Stimulated activated CD4-positive, alpha-beta T cell treated with anti-CD3 and anti-CD28 coated beads, TNF-alpha, amount 100 ng/mL, for 1 hour (primary cell): Measurements from ENCODE around the gene CNTNAP2.

Experiments
- DNase-seq, 3 donors: peaks; one replicate each; pipeline ENCODE4 v3.0.0-alpha.2; 2020; ENCODE audit warnings: low read depth in 3 of 3, low spot score in 1 of 3

Gene CNTNAP2

GRCh38 chr7:146661435-146661834 lies 544.8 kb downstream of the CNTNAP2 start:
- DNase-seq: no peak

DNA sequence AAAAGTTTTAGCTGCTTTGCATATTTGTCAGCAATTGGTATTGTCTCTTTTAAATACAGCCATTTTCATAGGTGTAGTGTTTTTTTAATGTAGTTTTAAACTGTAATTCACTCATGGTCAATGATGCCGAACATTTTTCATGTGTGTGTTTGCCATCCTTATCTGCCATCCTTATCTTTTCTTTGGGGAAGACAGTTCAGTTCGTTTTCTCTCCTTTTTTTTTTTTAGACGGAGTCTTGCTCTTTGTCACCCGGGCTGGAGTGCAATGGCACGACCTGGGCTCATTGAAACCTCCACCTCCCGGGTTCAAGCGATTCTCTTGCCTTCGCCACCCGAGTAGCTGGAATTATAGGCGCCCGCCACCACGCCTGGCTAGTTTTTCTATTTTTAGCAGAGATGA lies 545.3 kb downstream of the CNTNAP2 start:
- DNase-seq: no peak

DNA sequence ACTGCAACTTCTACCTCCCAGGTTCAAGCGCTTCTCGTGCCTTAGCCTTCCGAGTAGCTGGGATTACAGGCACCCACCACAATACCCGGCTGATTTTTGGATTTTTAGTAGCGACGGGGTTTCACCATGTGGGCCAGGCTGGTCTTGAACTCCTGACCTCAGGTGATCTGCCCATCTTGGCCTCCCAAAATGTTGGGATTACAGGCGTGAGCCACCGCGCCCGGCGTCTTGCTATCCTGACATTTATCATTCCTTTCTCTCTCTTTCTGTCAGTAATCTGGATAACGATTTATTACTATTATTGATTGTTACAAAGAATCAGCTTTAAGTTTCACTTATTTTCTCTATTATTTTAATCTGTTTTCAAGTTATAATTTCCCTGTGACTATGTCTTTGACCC lies 548.4 kb downstream of the CNTNAP2 start:
- no peak for DNase-seq

- no peak for DNase-seq
Measured at GRCh38 chr7:146670532-146670931, 553.9 kb downstream of the CNTNAP2 start.

DNA sequence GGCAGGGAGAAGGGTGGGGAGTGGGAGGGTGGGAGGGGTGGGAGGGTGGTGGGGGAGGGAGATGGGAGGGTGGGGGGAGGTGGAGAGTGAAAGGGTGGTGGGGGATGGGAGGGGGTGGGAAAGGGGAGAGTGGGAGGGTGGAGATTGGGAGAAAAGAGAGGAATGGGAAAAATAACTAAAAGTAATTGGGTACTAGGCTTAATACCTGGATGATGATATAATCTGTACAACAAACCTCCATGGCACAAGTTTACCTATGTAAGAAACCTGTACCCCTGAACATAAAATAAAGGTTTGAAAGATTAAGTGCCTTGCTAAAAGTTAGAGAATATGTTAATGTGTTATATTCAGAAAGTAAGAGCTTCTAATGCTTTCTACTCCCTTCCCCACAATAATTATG lies 564.9 kb downstream of the CNTNAP2 start:
- DNase-seq: no peak

GRCh38 chr7:146683439-146683838 lies 566.8 kb downstream of the CNTNAP2 start:
- no peak for DNase-seq

DNA sequence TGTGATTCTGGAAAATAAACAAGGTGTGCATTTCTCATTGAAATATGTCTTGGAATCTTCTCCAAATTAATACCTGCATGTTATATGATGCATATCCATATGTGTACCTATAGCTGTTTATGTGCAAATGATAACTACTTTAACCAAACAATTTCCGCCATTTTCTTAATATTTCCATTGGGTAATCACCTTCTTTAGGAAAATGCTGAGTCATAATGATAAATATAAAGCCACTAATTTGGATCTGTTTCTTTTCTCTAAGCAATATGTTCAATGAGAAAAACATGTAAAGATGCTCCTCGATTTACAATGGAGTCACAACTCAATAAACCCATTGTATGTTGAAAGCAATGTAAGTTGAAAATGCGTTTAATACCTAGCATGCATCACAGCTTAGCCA lies 574.4 kb downstream of the CNTNAP2 start:
- DNase-seq: no peak

DNA sequence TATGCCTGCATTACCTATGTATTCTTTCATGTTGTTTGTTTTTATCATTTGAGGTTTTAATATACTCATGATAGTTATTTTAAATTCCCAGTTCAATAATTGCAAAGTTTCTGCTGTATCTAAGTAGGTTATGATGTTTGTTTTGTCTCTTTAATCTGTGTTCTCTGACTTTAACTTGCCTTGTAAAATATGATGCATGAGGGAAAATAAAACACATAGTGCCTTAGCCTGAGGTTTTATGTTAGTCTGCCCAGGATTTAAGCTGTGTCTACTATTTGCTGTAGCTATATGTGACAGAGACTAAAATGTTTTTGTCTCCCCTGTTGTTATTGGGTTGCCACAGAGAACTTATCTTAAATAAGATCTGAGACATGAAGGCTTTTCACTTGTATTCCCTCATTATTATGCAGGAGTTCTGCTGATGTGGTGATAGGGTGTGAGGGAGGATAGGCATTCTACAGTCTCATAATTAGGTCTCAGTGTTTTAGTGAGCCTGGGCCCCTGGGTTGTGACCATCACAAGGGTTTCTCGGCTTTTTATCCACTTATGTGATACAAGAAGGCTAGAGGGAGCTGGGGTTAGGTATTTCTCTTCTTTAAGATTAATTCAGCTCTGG lies 582.5 kb downstream of the CNTNAP2 start:
- no peak for DNase-seq

DNA sequence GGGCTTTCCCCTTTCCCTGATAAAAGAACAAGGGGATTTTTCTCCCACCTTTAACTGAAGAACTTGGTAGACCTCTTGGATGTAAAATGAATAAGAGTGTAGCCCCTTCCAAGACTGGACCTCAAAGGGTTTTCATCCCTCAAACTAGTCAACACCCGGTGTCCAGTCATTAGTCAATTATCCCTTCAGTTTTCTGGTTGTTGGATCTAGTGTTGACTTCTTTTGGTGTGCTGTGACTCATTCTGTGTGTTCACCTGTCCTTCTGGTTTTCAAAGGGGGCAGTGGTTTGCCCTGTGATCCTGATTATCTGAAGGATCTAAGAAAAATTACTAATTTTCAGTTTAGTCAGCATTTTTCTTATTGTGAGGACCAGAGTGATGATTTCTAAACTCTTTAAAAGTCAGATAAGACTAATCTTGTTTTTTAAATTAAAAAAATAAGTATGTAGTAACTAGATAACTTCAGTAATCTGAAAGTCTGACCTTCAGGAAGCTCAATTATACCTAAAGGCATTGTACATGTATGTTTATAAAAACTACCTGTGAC lies 583.5 kb downstream of the CNTNAP2 start:
- no peak for DNase-seq

DNA sequence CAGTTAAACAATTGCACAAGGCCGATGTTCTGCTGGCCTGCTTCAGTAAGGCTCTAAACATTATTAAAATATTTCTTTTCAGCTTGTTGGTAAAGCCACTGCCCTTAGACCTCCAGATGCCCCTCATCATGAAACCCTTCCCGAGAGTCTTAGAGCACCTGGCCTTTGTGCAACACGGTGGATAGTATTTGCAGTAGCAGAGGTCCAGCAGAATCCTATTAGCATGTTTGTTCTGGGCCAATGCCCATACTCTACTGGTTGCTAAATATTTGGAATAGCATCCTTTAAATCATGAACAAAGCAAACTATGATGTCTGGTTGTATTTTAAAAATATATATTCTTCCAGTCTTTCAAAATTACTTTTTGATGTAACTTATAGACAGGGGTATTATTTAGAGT lies 584.6 kb downstream of the CNTNAP2 start:
- DNase-seq: no peak

DNA sequence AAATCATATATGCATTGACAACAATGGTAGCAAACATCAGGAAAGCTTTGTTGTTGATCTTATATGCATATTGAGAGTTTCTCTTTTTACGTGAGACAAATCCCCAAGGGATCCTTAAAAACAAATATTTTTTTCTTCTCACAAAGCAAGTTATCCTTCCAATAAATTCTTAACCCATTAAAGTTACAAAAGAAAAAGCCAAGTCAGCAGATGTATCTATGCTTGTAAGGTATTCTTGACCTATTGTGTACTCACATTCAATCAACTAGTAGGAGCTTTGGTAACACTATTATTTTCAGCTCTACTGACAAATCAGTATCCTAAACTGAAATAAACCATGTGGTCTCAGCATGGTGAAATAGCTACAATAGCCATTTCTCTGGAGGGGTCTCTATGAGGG lies 586.3 kb downstream of the CNTNAP2 start:
- no peak for DNase-seq

DNA sequence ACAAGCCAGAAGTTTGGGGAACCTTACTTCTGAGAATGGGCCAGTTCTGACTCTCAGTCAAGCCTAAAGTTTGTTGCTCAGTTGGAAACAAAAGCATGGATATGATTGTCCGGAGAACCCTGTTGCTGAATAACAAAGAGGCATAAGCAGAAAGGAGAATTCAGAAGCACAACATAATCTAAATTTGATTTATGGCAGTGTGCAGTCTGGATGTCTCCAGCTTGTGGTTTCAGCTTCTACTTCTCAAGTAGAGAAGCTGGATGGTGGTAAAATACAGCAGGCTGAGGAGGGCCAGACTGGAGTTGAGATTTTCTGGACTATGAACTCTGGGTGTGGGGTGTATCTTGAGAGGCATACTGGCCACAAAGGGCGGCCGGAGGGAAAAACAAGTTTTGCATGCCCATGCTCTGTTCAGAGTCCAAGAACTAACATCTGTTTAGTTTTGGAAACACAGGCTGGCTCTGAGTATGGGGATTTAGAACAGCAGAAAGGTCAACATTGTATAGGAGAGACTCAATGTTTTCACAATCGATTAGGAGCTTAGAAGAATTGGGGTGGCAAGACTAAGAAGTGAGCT lies 592.9 kb downstream of the CNTNAP2 start:
- no peak for DNase-seq

GRCh38 chr7:146713205-146713604 lies 596.6 kb downstream of the CNTNAP2 start:
- no peak for DNase-seq

GRCh38 chr7:146713934-146714333 lies 597.3 kb downstream of the CNTNAP2 start:
- no peak for DNase-seq

DNA sequence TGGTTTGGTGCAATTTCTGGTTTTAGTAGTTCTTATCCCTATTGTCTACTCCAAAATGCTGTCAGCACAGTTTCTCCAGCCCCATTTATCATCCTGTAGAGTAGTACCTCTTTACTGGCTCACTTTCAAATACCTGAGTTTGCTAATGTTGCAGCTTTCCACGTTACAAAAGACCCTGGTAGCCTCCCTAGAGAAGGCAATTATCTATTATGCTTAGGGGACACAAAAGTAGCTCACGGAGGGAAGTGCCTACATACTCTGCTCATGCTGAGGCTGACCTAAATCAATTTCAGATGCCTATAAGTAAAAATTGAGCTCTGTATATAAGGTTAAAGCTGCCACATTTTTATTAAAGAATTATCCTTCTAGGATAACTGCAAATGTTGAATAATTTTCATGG lies 603.6 kb downstream of the CNTNAP2 start:
- no peak for DNase-seq

- no peak for DNase-seq
Measured at GRCh38 chr7:146722986-146723385, 606.4 kb downstream of the CNTNAP2 start.

DNA sequence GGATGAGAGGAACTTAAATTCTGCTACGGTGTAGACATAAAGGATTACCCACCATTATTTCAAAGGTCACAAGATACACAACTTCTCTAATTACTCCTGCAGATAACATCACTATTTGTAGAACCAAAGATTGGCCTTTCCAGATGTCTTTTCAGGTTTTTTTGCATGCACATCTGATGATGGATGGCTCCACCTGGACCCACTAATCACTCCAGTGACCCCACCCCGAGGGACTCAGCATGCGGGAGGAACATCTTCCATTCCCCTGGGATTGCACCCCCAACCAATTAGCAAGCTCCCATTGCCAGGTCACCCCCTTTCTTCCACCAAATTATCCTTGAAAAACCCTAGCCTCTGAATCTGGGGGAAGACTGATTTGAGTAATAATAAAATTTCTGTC lies 608.9 kb downstream of the CNTNAP2 start:
- DNase-seq: no peak

DNA sequence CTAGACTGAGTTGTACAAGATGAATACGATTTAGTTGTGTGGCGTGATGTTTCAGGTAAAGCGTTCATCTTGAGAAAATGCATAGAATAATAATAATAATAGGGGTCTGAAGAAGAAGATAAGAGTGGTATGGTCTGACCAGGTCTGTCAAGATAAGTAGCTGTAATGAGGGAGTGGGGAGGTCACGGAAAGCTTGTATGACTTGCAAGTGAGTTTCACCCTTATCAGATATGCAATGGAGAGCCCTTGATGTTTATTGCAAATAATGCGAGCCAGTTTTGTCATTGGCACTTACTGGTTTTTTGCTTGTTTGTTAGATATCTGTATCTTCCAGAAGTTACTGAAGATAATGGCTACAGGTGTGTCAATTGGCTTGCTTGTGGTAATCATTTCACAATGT lies 611.5 kb downstream of the CNTNAP2 start:
- DNase-seq: no peak

DNA sequence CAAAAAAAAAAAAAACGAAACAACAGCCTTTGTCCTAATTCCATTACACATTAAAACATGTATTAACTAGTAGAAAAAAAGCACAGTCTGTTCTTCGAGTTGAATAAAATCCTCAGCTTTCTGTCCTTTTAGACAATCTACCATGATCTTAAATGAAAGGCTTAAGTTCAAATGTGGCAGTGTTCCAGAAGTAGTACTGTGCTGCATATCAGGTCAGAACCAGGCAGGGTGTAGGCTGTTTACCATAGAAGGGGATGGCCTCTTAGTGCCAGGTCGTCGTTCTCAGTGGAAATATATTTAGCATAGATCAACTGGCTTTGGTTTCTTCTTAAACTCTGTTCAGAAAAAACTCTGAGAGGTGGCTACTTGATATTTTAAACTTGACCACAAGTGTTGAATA lies 612.0 kb downstream of the CNTNAP2 start:
- no peak for DNase-seq

- no peak for DNase-seq
Measured at GRCh38 chr7:146731185-146731584, 614.6 kb downstream of the CNTNAP2 start.

- no peak for DNase-seq
Measured at GRCh38 chr7:146735992-146736391, 619.4 kb downstream of the CNTNAP2 start.

DNA sequence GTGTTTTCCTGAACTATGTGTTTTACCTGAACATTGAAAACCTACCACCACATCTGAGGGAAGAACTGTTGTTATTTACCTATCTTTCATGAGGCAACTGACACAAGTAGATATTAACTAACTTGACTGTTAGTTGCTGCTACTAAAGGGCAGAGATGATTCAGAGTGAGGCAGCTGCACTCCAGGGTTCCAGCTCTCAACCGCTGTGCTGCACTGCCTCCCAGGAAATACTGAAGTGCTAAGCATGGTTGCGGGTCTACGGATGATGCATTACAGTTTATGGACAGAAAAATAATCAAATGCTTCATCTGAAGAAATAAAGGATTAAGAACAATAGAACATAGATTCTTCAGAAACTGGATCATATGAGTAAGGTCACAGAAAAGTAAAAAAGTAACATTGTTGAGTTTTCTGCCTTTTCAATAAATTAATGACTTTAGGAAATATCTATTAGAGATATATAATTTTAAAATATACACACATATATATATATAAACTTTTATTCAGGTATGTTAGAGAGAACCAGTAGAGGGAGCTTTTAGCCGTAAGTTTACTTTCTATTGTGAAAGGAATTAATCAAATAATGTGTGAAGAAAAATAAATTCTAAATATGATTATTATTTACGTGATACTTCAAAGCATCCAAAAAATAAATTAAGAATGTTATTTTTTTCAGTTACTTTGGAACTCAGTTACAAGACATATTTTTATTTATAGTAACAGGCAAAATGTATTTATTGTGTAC lies 620.0 kb downstream of the CNTNAP2 start:
- DNase-seq: no peak
